ENCODE measurements around the gene PCDHB9.
"Not testable (repeated sequence)": the region's sequence is repeated elsewhere in the genome, so short reads cannot be mapped to it uniquely, and the experiment has no call there.

Gene PCDHB9

GRCh38 chr5:141180313-141180712 lies 6.6 kb upstream of the PCDHB9 start:
- no peak for TF ChIP-seq ZNF274 (IDR thresholded peaks at IDR 0.05; ENCODE audit: low read depth, low read length)

GRCh38 chr5:141182248-141182647 lies 4.7 kb upstream of the PCDHB9 start, which contains the start of gene PCDHB16:
PCDHB16 (plus strand) TSS chr5:141182387; CDS start chr5:141182560, 173 bp downstream.
- TF ChIP-seq ZNF274 (IDR thresholded peaks at IDR 0.05; ENCODE audit: low read depth, low read length) = no peak
- no peak within 1 kb of the TSS for H3K4me3 ChIP-seq (ENCODE audit: low read length)

More at GRCh38 chr5:141180313-141180712, 6.6 kb upstream of the PCDHB9 start:
- H3K4me3 ChIP-seq (ENCODE audit: low read length) = no peak overlapping the region

- H3K4me3 ChIP-seq (ENCODE audit: low read length) = not testable (repeated sequence)
Observed at GRCh38 chr5:141184117-141184855, 2.7 kb upstream of the PCDHB9 start.

GRCh38 chr5:141188682-141189081 lies 1.7 kb downstream of the PCDHB9 start:
- not testable (repeated sequence) for H3K4me3 ChIP-seq (ENCODE audit: low read length)

GRCh38 chr5:141189131-141189530 lies 2.2 kb downstream of the PCDHB9 start:
- H3K4me3 ChIP-seq (ENCODE audit: low read length) = not testable (repeated sequence)

- TF ChIP-seq ZNF274 (IDR thresholded peaks at IDR 0.05; ENCODE audit: low read depth, low read length) = no peak
- no peak within 1 kb of the TSS for H3K4me3 ChIP-seq (ENCODE audit: low read length)
Observed at GRCh38 chr5:141192110-141192725, 5.3 kb downstream of the PCDHB9 start, which contains the start of gene PCDHB10. PCDHB10 (plus strand) TSS chr5:141192353; CDS start chr5:141192553, 200 bp downstream.

GRCh38 chr5:141194332-141194731 lies 7.4 kb downstream of the PCDHB9 start:
- H3K4me3 ChIP-seq (ENCODE audit: low read length) = not testable (repeated sequence)

- no peak overlapping the region for H3K4me3 ChIP-seq (ENCODE audit: low read length)
- no peak for TF ChIP-seq ZNF274 (IDR thresholded peaks at IDR 0.05; ENCODE audit: low read depth, low read length)
Observed at GRCh38 chr5:141196363-141196762, 9.4 kb downstream of the PCDHB9 start.

GRCh38 chr5:141199359-141200235 lies 12.6 kb downstream of the PCDHB9 start, which contains the start of gene PCDHB11:
PCDHB11 (plus strand) TSS chr5:141199627; CDS start chr5:141199775, 148 bp downstream.
- no peak for TF ChIP-seq ZNF274 (IDR thresholded peaks at IDR 0.05; ENCODE audit: low read depth, low read length)
- no peak within 1 kb of the TSS for H3K4me3 ChIP-seq (ENCODE audit: low read length)

GRCh38 chr5:141201126-141201525 lies 14.2 kb downstream of the PCDHB9 start:
- not testable (repeated sequence) for H3K4me3 ChIP-seq (ENCODE audit: low read length)

- not testable (repeated sequence) for H3K4me3 ChIP-seq (ENCODE audit: low read length)
Observed at GRCh38 chr5:141201646-141202045, 14.7 kb downstream of the PCDHB9 start.

- no peak within 1 kb of the TSS for H3K4me3 ChIP-seq (ENCODE audit: low read length)
- TF ChIP-seq ZNF274 (IDR thresholded peaks at IDR 0.05; ENCODE audit: low read depth, low read length) = no peak
Observed at GRCh38 chr5:141208478-141208877, 21.5 kb downstream of the PCDHB9 start, which contains the start of gene PCDHB12. PCDHB12 (plus strand) TSS chr5:141208719; CDS start chr5:141208908, 189 bp downstream.

GRCh38 chr5:141210281-141210680 lies 23.3 kb downstream of the PCDHB9 start:
- not testable (repeated sequence) for H3K4me3 ChIP-seq (ENCODE audit: low read length)

- H3K4me3 ChIP-seq (ENCODE audit: low read length) = not testable (repeated sequence)
Observed at GRCh38 chr5:141210849-141211248, 23.9 kb downstream of the PCDHB9 start.

- not testable (repeated sequence) for H3K4me3 ChIP-seq (ENCODE audit: low read length)
Observed at GRCh38 chr5:141213656-141214339, 26.8 kb downstream of the PCDHB9 start, which contains the start of gene PCDHB13. PCDHB13 (plus strand) TSS chr5:141213919; CDS start chr5:141214124, 205 bp downstream.

GRCh38 chr5:141214583-141214982 lies 27.6 kb downstream of the PCDHB9 start:
- H3K4me3 ChIP-seq (ENCODE audit: low read length) = not testable (repeated sequence)

GRCh38 chr5:141215504-141215903 lies 28.5 kb downstream of the PCDHB9 start:
- H3K4me3 ChIP-seq (ENCODE audit: low read length) = not testable (repeated sequence)

- H3K4me3 ChIP-seq (ENCODE audit: low read length) = not testable (repeated sequence)
Observed at GRCh38 chr5:141216035-141216434, 29.1 kb downstream of the PCDHB9 start.

Measured in GM08714 (cell line).